ENCODE measurements around the gene TTBK1. TPM values are rescaled to one million over a fixed set of nuclear protein-coding genes. Genes with fewer than 3 reads are reported as not detected.

The TTBK1 gene
- total RNA-seq, 4 donors from 2014 or later: not detected

- no peak for TF ChIP-seq CTCF (IDR thresholded peaks at IDR 0.05; ENCODE audit: low read depth)
Measured at GRCh38 chr6:43262000-43262779, 18.9 kb downstream of the TTBK1 start.

GRCh38 chr6:43262780-43263313, 19.6 kb downstream of the TTBK1 start:
- TF ChIP-seq CTCF (IDR thresholded peaks at IDR 0.05; ENCODE audit: low read depth): no peak

GRCh38 chr6:43263314-43264178, 20.3 kb downstream of the TTBK1 start:
- no peak for TF ChIP-seq CTCF (IDR thresholded peaks at IDR 0.05; ENCODE audit: low read depth)

- no peak for TF ChIP-seq CTCF (IDR thresholded peaks at IDR 0.05; ENCODE audit: low read depth)
Measured at GRCh38 chr6:43264599-43265145, 21.4 kb downstream of the TTBK1 start.

GRCh38 chr6:43265564-43265963, 22.3 kb downstream of the TTBK1 start:
- no peak for TF ChIP-seq CTCF (IDR thresholded peaks at IDR 0.05; ENCODE audit: low read depth)

- no peak for TF ChIP-seq CTCF (IDR thresholded peaks at IDR 0.05; ENCODE audit: low read depth)
Measured at GRCh38 chr6:43267619-43268354, 24.5 kb downstream of the TTBK1 start.
